DMS53 treated with DMSO at 0.1 percent for 48 hours (cell line): ENCODE measurements around the gene DKKL1.
"Not testable (repeated sequence)": the region's sequence is repeated elsewhere in the genome, so short reads cannot be mapped to it uniquely, and the experiment has no call there.

Experiments
- DNase-seq: peaks from one replicate; lab custom pipeline; 2025; ENCODE audit not compliant: unreplicated experiment; lab: John Stamatoyannopoulos, UW

Gene DKKL1

DNA sequence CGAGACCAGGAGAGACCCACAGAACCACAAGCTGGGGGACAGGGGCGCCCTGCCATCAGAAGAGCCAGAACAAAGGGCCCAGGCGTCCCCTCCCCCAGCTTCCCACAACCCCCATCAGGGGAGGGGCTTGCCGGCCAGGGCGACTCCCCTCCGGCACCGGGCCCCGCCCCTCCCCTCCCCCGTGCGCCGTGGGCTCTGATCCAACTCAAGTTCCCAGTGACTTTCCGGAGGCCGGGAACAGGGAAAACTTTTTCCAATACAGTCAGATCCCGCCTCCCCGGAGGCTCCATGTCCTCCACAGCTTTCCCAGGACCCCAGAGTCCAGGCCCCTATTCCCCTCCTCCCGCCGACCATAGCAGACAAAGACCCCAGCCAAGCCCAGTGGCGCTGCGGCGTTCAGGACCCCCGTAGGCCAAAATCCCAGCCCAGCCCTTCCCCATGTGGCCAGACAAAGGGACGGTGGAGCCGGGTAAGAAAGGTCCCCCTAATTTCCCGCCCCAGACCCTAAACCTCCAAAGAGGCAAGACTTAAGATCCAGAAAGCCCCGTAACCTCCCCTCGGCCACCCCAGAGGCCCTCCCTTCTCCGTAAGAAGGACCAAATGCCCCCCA, 2.1 kb upstream of the DKKL1 start:
- DNase-seq, result no peak

- no peak for DNase-seq
Measured at GRCh38 chr19:49362048-49362928, 1.4 kb upstream of the DKKL1 start, which contains the start of gene TEAD2. Gene TEAD2 (minus strand): TSS chr19:49362416. CDS start chr19:49360075, 2,341 bp downstream.

DNA sequence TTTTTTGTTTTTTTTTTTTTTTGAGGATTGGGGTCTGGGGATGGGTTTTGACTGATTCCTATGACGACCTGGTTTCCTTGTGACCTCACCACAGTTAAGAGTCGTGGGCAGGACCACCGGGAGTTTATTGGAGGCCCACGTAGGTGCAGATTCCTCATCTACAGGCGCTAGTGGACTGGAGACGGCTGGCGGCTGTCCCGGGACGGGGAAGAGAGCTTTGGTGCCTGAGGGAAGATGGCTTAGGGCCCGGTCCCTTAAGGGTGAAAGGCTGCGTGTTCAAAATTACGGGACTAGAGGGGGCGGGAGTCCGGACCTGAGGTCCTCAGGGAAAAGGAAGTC, 779 bp upstream of the DKKL1 start:
- no peak for DNase-seq

GRCh38 chr19:49364083-49364737, 533 bp downstream of the DKKL1 start:
- no peak for DNase-seq

- no peak for DNase-seq
Measured at GRCh38 chr19:49366110-49366509, 2.4 kb downstream of the DKKL1 start.

- DNase-seq, result no peak
Measured at GRCh38 chr19:49368711-49369358, 5.2 kb downstream of the DKKL1 start.

GRCh38 chr19:49371184-49371583, 7.5 kb downstream of the DKKL1 start:
- DNase-seq, result no peak

DNA sequence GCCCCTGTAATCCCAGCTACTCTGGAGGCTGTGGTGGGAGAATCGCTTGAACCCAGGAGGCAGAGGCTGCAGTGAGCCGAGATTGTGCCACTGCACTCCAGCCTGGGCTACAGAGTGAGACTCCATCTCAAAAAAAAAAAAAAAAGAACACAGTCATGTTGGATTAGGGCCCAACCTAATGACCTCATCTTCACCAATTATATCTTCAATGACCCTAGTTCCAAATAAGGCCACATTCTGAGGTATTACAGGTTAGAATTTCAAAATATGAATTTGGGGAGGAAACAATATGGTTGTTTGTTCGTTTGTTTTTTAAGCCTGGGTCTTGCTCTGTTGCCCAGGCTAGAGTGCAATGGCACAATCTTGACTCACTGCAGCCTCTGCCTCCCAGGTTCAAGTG, 9.5 kb downstream of the DKKL1 start:
- not testable (repeated sequence) for DNase-seq

DNA sequence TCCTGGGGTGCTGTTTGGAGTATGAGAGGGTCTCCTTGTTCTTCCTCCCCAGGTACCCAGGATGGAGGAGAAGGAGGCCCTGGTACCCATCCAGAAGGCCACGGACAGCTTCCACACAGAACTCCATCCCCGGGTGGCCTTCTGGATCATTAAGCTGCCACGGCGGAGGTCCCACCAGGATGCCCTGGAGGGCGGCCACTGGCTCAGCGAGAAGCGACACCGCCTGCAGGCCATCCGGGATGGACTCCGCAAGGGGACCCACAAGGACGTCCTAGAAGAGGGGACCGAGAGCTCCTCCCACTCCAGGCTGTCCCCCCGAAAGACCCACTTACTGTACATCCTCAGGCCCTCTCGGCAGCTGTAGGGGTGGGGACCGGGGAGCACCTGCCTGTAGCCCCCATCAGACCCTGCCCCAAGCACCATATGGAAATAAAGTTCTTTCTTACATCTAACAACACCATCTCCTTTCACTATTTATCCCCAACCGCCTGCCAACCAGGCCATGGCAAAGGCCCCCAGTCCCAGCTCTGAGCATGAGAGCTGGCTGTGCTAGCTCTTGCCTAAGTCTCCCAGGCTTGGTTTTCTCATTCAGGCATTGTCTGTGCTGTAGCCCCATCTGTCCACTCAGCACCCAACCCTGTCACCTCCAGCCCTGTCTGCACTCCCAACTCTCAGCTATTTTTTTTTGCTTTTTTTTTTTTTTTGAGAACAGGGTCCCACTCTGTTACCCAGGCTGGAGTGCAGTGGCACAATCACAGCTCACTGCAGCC, 11.2 kb downstream of the DKKL1 start:
- no peak for DNase-seq

- no peak for DNase-seq
Measured at GRCh38 chr19:49378512-49378911, 14.8 kb downstream of the DKKL1 start.

GRCh38 chr19:49380391-49380790, 16.7 kb downstream of the DKKL1 start:
- DNase-seq, result no peak

GRCh38 chr19:49382639-49383038, 19.0 kb downstream of the DKKL1 start:
- DNase-seq, result no peak

DNA sequence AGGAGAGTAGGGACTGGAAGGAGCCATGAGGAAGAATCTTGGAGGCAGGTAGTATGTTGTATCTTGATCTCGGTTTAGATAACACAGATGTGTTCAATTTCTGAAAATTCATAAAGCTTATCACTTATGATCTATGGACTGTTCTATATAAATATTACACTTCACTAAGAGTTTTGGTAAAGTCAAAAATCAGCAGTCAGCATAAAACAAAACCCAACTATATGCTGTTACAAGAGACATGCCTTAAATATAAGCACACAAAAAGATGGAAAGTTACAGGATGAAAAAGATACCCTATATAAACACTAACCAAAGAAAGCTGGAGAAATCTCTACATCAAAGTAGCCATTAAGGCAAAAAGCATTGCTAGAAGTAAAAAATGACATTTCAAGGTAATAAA, 19.9 kb downstream of the DKKL1 start:
- no peak for DNase-seq

DNA sequence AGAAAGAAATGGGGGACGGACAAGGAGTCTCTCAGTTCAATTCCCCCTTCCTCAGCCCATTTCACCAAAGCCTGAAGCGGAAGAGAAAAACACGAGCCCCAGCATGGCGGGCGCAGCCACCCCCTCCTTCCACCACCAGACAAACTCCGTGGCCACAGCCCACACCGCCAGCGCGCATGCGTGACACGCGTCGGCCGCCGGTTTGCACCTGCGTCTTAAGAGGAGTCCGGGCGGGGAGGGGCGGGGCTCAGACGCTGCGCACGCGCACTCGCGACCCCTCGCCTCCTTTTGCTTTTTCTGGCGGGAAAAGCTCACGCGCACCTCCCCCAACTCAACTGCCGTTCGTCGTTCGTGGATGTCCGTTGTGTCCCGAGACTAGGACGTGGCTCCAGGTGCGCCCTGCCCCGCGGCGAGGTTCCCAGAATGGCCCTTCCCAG, 24.3 kb downstream of the DKKL1 start, which contains the start of gene KASH5:
TSS of gene KASH5 (plus strand) at position 314 of the 437 bp plus-strand sequence. CDS start 2,635 bp downstream, outside the sequence.
- DNase-seq, result peak; percentile 43

DNA sequence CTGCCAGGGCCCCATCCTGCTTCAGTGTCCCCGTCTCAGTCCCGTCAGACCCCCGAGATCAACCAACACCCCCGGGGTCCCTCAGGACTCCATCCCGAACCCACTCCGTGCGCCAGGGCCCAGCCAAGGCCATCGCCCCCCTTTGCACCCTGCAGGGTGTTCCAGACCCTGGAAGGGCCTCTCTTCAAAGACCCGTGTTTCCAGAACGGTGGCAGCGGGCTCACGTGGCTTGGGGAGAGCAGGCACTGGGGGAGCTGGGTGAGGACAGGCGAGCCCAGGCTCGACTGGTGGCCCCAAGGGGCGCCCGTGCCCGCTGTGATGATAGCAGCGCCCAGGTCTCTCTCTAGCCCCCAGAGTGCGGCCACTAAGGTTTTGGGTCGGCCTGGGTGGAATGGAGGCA, 25.7 kb downstream of the DKKL1 start:
- no peak for DNase-seq

GRCh38 chr19:49390131-49390928, 26.7 kb downstream of the DKKL1 start:
- DNase-seq, result no peak

DNA sequence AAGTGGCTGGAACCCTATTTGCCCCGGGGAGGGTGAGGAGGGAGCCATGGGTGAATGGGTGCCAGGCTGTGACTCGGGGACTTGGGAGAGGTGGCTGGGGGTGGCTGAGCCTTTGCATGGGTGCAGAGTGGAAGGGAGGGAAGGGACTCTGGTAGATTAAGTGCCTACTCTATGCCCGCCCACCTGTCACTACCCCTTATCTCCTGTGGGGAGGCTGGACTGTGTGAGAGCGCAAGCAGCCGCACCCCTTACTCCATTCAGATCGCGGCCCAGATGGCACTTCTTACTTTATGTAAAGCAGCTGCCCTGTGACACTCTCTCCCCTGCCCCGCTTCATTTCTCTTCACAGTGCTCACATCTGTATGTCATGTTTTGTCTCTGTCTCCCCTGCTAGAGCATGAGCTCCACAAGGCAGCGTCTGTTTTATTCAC, 27.3 kb downstream of the DKKL1 start:
- no peak for DNase-seq

- peak; percentile 62 for DNase-seq
Measured at GRCh38 chr19:49391581-49392399, 28.1 kb downstream of the DKKL1 start.

DNA sequence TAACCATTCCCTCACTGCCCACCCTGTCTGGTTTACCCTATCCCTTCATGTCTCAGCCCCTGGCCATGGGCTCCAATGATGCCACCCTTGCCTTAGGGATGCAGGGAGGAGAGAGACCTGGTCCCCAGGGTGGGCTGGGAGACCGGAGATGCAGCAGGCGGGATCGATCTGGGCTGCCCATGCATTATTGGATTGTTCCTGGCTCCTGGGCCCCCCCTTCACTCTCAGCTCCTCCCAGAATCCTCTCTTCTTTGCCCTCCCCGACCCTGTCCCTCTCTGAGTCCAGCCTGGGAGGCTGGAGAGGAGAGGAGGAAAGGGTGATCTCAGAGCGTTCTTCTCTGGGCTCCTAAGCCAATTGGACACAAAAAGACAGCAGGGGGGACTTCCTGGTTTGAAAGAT, 30.2 kb downstream of the DKKL1 start:
- no peak for DNase-seq
